Immature natural killer cell (primary cell): Measurements from ENCODE around the gene RNF32. TPM values are rescaled to one million over a fixed set of nuclear protein-coding genes. Genes with fewer than 3 reads are reported as not detected.

Experiments used
- DNase-seq, 3 donors: peaks; one replicate each; pipeline ENCODE4 v3.0.0; 2022; ENCODE audit warnings: mixed read lengths in 1 of 3
- H3K27ac Mint-ChIP-seq, 6 donors: one replicate each; pipeline ENCODE4 v1.8.0; 2020; ENCODE audit warnings: mixed read lengths in 6 of 6, mild to moderate bottlenecking in 5 of 6, inconsistent platforms in 4 of 6, moderate library complexity in 3 of 6
- H3K27me3 Mint-ChIP-seq, 3 donors: one replicate each; pipeline ENCODE4 v1.8.0; 2020 to 2021; ENCODE audit warnings: low read depth in 3 of 3, mild to moderate bottlenecking in 3 of 3, mixed read lengths in 3 of 3, moderate library complexity in 3 of 3, inconsistent platforms in 1 of 3
- H3K36me3 Mint-ChIP-seq, 3 donors: one replicate each; pipeline ENCODE4 v1.8.0; 2020; ENCODE audit warnings: mixed read lengths in 3 of 3, inconsistent platforms in 2 of 3, mild to moderate bottlenecking in 2 of 3
- H3K4me1 Mint-ChIP-seq, 2 donors: one replicate each; pipeline ENCODE4 v1.8.0; 2020; ENCODE audit warnings: inconsistent platforms in 2 of 2, mild to moderate bottlenecking in 2 of 2, mixed read lengths in 2 of 2, moderate library complexity in 1 of 2
- H3K4me3 Mint-ChIP-seq, 5 donors: one replicate each; pipeline ENCODE4 v1.8.0; 2020; ENCODE audit warnings: mild to moderate bottlenecking in 5 of 5, mixed read lengths in 5 of 5, inconsistent platforms in 3 of 5, moderate library complexity in 3 of 5
- H3K9me3 Mint-ChIP-seq, 6 donors: one replicate each; pipeline ENCODE4 v1.8.0; 2020; ENCODE audit warnings: mild to moderate bottlenecking in 6 of 6, mixed read lengths in 6 of 6, inconsistent platforms in 4 of 6, moderate library complexity in 3 of 6
- polyA plus RNA-seq, 3 donors: library from polyadenylated mRNA; unstranded; fragments of 300-500 nt; fragmentation: Illumina TruSeq; gene quantifications; one replicate each; pipeline ENCODE4 v1.2.3, GENCODE V29; 2021

Gene RNF32
- polyA plus RNA-seq, 3 donors from 2014 or later, result 0.32 to 4.7 (median 0.57) TPM

DNA sequence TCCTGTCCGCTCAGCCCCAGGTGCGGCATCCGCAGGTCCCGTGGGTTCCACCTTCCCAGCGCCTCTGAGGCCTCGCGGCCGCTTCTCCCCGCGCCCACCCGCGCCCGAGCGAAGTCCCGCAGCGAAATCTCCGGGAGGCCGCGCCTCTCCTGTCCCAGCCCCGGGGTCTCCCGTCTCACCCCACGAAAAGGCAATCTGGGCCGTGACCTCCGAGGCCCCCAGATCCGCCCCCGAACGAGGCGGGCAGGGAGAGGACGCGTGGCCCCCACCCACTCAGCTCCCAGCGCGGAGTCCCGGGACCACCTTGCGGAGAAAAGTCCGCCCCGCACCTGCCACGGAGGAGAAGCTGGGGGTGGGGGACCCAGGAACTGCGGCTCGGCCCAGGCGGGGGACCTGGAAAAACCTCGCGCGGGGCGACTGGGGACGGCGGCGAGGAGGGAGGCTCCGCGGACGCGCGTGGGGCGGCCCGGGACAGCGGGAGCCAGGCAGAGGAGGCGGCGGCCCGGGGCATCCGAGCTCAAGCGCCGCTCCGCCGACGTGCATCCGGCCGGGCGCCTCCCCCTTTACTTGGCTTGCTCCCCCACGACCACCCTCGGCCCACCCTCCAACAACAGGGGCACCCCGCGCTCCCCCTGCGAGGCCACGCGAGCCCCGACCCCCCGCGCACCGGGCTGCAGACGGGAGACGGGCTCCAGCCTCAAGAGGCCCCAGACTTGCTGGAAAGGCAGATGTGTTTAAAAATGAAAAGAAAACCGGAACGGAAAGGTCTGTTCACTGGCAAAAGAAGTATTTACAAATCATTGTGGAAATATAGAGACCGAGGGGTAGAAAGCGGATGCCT lies 33.0 kb upstream of the RNF32 start:
- DNase-seq, result no peak
- peaks cover 0 to 9% (median 0%) of the 10 kb centered on the region in 3 donors for H3K36me3 Mint-ChIP-seq
- H3K4me1 Mint-ChIP-seq, result peaks cover 3 to 11% of the 10 kb centered on the region in 2 donors
- H3K27ac Mint-ChIP-seq, result no peak overlapping the region
- H3K27me3 Mint-ChIP-seq, result peaks cover 5 to 12% (median 11%) of the 10 kb centered on the region in 3 donors
- no peak overlapping the region for H3K4me3 Mint-ChIP-seq
- H3K9me3 Mint-ChIP-seq, result peaks cover 0 to 2% (median 0%) of the 10 kb centered on the region in 6 donors

DNA sequence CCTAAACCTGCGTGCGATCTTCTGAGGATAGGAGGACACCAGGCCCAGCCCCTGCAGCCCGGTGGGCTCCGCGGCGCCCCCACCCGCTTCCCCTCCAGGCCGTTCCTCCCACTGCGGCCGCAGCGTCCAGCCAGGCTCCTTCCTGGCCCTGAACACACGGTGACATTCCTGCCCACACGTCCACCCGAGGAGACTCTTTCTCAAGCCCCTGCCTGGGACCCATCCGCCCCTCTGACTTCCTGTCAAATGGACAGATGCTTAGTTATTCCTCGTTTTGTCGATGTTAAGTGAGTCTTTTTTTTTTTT lies 32.4 kb upstream of the RNF32 start:
- no peak for DNase-seq
- Mint-ChIP-seq H3K4me1 (peaks cover 8 to 17% of the 10 kb centered on the region in 2 donors), H3K36me3 (peaks cover 0 to 9% (median 0%) of the 10 kb centered on the region in 3 donors), H3K4me3 (peak overlapping the region in 2 of 5 donors; percentile 10 to 45), H3K9me3 (peaks cover 0 to 2% (median 0%) of the 10 kb centered on the region in 6 donors), H3K27me3 (peaks cover 5 to 14% (median 12%) of the 10 kb centered on the region in 3 donors), H3K27ac (no peak overlapping the region)

DNA sequence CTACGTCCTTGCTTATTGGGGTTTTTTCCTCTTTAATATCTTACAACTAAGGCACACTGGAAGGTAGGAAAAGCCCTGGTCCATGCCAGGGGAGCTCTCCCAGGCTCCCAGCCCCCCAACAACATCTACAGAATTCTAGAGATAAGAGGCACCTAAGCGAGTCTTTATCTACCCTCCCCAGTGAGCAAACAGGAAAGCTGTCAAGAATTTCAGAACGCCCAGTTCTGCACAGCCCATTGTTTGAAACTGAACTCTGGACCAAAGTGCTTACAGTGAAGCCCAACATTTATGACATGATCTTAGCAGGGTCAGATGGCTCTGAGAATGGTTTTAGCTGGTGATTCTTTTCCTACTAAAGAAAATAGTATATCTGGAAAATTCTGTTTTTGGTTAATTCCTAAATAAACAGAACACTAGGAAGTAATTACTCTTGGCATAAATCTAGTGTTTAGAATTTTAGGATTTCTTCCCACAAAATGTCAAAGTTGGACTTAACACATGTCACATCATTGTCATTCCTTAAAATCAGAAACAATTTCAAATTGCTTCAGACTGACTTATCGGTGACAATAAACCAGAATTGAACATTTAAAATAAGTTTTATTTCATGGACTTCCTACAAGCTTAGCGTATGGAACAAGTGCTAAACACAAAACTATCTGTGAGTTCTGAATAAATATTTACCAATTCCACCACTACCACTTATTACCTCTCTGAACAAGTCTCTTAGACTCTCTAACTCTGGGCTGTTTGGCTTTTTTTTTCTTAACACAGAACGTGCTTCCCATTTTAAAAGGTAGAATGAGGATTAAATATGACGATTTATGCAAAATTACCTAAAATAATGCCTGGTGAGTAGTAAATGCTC lies 31.3 kb upstream of the RNF32 start:
- no peak for DNase-seq
- H3K27me3 Mint-ChIP-seq, result peaks cover 5 to 14% (median 10%) of the 10 kb centered on the region in 3 donors
- peaks cover 12 to 20% of the 10 kb centered on the region in 2 donors for H3K4me1 Mint-ChIP-seq
- H3K9me3 Mint-ChIP-seq, result peaks cover 0 to 2% (median 0%) of the 10 kb centered on the region in 6 donors
- peaks cover 0 to 9% (median 0%) of the 10 kb centered on the region in 3 donors for H3K36me3 Mint-ChIP-seq
- no peak overlapping the region for H3K27ac Mint-ChIP-seq
- peak overlapping the region in 2 of 5 donors; percentile 46 to 69 for H3K4me3 Mint-ChIP-seq

DNA sequence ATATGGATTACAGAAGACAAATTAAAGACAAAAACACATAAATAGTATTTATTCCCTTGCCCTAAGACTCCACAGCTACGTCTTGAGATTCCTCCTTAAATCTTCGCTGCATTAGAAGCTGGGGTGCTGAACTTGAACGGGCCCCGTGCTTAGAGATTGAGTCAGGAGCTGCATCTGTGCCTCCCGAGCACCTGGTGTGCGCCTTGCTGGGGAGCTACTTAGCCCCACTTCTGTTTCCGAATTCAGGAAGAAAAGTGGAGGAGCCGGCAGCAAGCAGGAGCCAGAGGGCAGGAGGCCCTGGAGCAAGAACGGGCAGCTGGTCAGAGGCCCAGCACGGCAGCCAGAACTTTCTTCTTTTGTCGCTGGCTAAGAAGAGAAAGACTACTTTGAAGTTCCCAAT lies 30.4 kb upstream of the RNF32 start:
- Mint-ChIP-seq H3K4me3 (no peak overlapping the region), H3K4me1 (peaks cover 12 to 20% of the 10 kb centered on the region in 2 donors), H3K27ac (no peak overlapping the region), H3K9me3 (peaks cover 0 to 2% (median 0%) of the 10 kb centered on the region in 6 donors), H3K27me3 (peaks cover 5 to 11% (median 8%) of the 10 kb centered on the region in 3 donors), H3K36me3 (peaks cover 0 to 9% (median 0%) of the 10 kb centered on the region in 3 donors)
- DNase-seq, result no peak

DNA sequence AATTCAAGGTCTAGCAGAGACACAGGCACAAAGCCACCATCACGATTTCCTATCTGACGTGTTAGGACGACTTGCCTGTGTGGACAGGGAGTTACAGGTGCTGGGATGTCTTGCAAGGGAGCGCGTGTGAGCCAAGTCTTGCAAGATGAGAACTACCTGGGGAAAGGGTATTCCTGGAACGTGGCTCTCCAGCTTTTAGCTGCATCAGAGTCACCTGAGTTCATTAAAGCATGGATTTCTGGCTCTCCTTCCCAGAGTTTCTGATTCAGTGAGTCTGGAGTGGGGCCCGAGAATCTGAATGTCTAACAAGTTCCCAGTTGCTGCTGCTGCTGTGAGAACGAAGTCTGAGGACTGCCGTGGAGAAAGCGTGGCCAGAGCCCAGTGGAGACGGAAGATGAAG lies 30.0 kb upstream of the RNF32 start:
- H3K9me3 Mint-ChIP-seq, result peaks cover 0 to 2% (median 0%) of the 10 kb centered on the region in 6 donors
- no peak overlapping the region for H3K27ac Mint-ChIP-seq
- no peak overlapping the region for H3K4me3 Mint-ChIP-seq
- peaks cover 12 to 20% of the 10 kb centered on the region in 2 donors for H3K4me1 Mint-ChIP-seq
- H3K27me3 Mint-ChIP-seq, result peaks cover 5 to 11% (median 6%) of the 10 kb centered on the region in 3 donors
- DNase-seq, result no peak
- peaks cover 0 to 9% (median 0%) of the 10 kb centered on the region in 3 donors for H3K36me3 Mint-ChIP-seq

DNA sequence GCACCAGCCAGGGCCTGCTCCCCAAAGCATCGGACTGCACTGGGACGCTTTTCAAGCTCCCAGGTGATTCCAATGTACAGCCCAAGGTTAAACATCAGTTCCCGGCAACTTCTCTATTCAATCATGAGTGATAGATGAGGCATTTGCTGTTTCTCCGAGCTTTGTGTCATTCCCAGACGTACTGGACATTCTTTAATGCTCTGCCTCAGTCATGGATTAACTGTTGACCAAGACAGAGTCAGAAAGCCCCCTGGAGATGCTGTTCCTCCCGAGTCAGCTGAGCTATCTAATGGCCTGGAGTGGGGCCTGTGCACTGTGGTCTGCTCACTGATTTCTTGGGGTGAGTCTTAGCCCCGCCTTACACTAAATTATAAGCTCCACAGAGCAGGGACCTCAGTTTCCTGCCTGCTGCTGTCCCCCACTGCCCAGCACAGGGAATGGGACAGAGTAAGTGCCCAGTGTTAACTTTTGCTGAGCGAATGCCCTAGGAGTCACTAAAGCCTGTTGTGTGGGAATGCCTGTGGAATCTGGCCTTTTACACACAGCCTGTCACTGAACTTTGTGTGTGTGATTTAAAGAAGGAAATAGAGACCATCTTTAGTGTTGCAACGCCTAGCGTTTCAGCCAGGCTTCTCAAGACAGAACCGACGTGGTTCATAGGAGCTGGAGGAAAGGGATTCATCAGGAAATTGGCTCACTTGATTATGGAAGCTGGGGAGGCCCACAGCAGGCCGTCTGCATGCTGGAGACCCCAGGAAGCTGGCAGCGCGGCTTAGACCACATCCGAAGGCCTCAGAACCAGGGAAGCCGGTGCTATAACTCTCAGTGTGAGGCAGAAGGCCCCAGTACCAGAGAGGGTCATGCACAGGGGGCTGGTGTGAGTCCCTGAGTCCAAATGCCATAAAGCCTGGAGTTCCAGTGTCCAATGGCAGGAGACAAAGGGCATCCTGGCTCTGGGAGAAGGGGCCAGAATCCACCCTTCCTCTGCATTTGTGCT lies 29.3 kb upstream of the RNF32 start:
- no peak for DNase-seq
- Mint-ChIP-seq H3K27ac (no peak overlapping the region), H3K27me3 (peaks cover 5 to 11% (median 6%) of the 10 kb centered on the region in 3 donors), H3K4me1 (peaks cover 12 to 20% of the 10 kb centered on the region in 2 donors), H3K36me3 (peaks cover 0 to 9% (median 0%) of the 10 kb centered on the region in 3 donors), H3K4me3 (no peak overlapping the region), H3K9me3 (peaks cover 0 to 2% (median 0%) of the 10 kb centered on the region in 6 donors)

DNA sequence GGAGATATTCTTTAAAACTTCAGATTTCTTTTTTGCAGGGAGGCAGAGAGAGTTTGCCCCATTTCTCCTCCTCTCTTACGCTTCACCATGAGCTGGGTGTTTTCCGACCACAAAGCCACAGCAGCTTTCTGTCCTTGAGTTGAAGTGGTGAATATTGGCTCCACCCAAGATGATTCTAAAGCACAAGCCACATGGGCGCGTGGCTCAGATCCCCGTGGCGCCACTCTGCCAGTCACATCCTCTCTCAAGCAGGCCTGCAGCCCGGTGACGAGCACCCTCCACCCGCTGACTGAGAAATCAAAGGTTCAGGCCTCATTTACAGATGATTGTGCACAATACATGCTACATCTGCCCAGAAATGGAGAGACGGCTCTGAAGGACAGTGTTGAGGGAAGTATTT lies 27.6 kb upstream of the RNF32 start:
- peaks cover 12 to 18% of the 10 kb centered on the region in 2 donors for H3K4me1 Mint-ChIP-seq
- H3K27ac Mint-ChIP-seq, result peak overlapping the region in 3 of 6 donors; percentile 5 to 71 (median 44)
- peaks cover 0 to 2% (median 0%) of the 10 kb centered on the region in 6 donors for H3K9me3 Mint-ChIP-seq
- H3K4me3 Mint-ChIP-seq, result peak overlapping the region in 3 of 5 donors; percentile 55 to 71 (median 64)
- peak; percentile 12 to 52 (median 31) for DNase-seq
- peaks cover 0 to 9% (median 0%) of the 10 kb centered on the region in 3 donors for H3K36me3 Mint-ChIP-seq
- H3K27me3 Mint-ChIP-seq, result peaks cover 9 to 21% (median 12%) of the 10 kb centered on the region in 3 donors

DNA sequence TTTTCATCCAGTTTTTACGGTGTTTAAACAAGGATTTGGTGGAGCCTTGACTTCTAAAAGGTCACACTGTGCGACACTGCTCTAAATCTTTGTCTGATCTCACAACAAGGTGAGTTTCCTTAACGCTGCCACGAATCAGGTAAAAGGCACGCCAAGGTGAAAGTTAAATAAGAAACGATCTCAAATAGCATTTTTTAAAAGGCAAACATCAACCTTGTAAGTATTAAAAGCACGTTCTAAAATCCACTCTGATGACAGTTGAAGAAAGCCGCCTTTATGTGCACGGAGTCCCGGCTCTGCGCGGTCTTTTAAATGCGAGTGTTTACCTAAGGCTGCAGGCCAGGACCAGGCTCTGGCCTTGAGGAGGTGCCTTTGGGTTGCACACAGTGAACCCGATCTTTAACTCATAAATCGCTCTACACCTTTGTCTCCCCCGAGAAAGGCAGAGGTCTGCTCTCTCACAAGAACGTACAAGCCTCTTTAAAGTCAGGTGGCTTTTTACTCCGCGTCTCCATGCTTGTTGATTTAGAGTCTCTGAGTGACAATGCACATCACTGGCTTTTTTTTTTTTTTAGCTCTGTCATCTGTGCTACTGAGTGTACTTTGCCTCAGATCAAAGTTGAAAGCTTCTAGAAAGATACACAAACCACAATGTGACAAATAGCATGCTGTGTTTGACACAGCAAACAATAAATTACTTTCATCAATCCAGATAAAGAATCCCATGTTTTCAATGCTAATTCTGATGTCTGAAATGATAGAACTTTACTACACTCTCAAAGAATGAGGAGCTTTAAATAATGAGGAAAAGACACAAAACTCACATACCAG lies 25.9 kb upstream of the RNF32 start:
- peaks cover 0 to 5% (median 0%) of the 10 kb centered on the region in 3 donors for H3K36me3 Mint-ChIP-seq
- H3K9me3 Mint-ChIP-seq, result peaks cover 0 to 2% (median 0%) of the 10 kb centered on the region in 6 donors
- H3K4me3 Mint-ChIP-seq, result no peak overlapping the region
- H3K27ac Mint-ChIP-seq, result no peak overlapping the region
- H3K27me3 Mint-ChIP-seq, result peaks cover 8 to 17% (median 10%) of the 10 kb centered on the region in 3 donors
- DNase-seq, result no peak
- peaks cover 12 to 16% of the 10 kb centered on the region in 2 donors for H3K4me1 Mint-ChIP-seq

DNA sequence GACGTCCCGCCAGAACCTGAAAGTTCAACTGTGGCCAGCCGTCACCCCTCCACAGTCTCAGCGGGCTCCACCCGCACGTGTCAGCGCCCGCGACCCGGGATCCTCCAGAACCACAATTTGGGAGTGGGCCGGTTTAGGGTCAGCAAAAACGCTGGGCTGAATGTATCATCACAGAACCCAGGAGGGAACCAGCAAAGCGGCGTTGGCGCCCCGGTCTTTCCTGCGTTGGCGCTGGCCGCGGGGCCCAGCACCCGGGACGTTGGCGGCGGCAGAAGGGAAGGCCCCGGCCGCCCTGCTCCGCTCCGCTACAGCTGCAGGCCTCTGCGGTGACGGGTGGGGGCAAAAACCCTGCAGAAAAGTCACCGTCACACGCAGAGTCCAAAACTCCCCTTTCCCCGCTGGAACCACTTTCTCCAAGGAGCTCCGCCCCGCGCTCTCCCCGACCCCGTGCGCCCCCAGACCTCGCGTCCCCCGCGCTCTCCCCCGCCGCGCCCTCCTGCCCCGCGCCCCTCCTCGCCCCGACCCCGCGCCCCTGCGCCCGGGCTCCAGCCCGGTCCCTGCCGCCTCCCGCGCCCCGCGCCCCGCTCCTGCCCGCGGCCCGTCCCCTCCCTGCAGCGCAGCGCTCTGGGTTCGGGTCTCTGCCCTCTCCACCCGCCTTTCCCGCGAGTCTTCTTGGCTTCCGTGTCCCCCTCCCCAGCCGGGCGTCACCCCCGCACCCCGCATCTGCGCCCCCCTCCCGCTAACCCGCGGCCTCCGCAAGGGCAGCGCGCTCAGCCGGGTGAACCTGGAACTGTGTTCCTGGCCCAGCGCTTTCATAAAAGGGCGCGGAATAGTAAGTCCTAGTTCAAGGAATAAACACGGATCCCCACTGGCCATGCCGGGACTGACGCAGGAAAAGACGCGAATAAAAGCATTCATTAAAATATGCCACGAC lies 24.0 kb upstream of the RNF32 start:
- H3K27ac Mint-ChIP-seq, result no peak overlapping the region

DNA sequence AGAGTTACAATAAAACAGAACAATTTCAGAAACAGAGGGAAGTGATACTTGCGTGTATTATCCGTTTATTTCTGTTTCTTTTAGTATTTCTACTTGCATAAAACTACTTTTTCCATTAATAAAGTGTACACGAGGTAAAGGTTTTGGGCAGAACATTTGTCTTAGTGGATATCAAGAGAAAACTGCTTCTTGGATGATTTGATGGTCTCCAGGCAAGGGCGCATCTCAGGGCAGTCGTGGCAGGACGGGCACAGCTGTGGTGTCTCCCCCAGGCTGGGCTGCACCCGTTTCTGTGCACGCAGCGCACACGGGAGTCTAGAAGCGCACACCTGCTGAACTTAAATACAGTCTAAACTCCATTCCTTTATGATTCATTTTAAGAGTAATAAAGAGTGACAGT lies 23.4 kb upstream of the RNF32 start:
- DNase-seq, result no peak
- Mint-ChIP-seq H3K36me3 (no peaks in the 10 kb centered on the region), H3K4me1 (peaks cover 12 to 13% of the 10 kb centered on the region in 2 donors), H3K27me3 (peaks cover 8 to 26% (median 9%) of the 10 kb centered on the region in 3 donors), H3K9me3 (no peaks in the 10 kb centered on the region), H3K27ac (no peak overlapping the region), H3K4me3 (peak overlapping the region in 1 of 5 donors; percentile 7)

More for the DNA sequence above, 24.0 kb upstream of the RNF32 start:
- Mint-ChIP-seq H3K4me3 (peak overlapping the region in 1 of 5 donors; percentile 7), H3K36me3 (no peaks in the 10 kb centered on the region), H3K27me3 (peaks cover 8 to 23% (median 9%) of the 10 kb centered on the region in 3 donors), H3K9me3 (no peaks in the 10 kb centered on the region), H3K4me1 (peaks cover 12 to 16% of the 10 kb centered on the region in 2 donors)
- no peak for DNase-seq

DNA sequence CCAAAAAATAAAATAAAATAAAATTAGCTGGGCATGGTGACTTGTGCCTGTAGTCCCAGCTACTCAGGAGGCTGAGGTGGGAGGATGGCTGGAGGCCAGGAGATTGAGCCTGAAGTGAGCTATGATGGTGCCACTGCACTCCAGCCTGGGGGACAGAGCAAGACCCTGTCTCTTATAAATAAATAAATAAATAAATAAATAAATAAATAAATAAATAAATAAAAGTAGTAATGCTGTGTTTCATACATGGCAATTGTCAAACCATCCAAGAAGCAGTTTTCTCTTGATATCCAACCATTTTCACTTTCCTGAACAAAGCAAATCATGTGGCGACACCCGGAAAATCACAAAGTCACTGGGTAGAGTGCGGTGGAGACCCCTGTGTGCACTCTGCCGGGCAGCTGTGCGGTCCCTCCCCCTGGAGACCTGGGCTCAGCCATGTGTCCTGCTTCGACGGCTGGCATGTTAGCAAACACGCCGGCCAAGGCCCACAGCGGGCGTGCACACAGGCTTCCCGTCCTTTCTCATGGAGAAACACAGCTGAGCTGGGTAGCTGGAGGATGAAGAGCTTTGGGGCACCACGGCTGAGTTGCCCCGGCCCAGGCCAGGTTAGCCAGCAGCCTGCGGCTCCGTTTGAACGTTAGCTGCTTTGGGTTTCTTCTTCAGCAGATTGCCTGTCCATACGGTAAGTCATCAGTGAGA lies 22.3 kb upstream of the RNF32 start:
- no peak overlapping the region for H3K4me3 Mint-ChIP-seq
- DNase-seq, result no peak
- peaks cover 9 to 23% (median 12%) of the 10 kb centered on the region in 3 donors for H3K27me3 Mint-ChIP-seq
- H3K9me3 Mint-ChIP-seq, result no peaks in the 10 kb centered on the region
- H3K4me1 Mint-ChIP-seq, result peaks cover 3% of the 10 kb centered on the region in 2 donors
- H3K36me3 Mint-ChIP-seq, result no peaks in the 10 kb centered on the region
- no peak overlapping the region for H3K27ac Mint-ChIP-seq
